HepG2 (cell line): ENCODE measurements around the gene WDR27. TPM values are rescaled to one million over a fixed set of nuclear protein-coding genes. Genes with fewer than 3 reads are reported as not detected.

Experiments
- ATRX ChIP-seq: sonication (generic); formaldehyde crosslinking; IDR thresholded peaks from 2 replicates; pipeline ENCODE4 v1.4.0; 2020; ENCODE audit warnings: missing genetic modification reagents, borderline replicate concordance
- CEBPG ChIP-seq: IDR thresholded peaks from 2 replicates; pipeline ENCODE4 v1.6.1; 2016
- DPF2 ChIP-seq: sonication (generic); formaldehyde crosslinking; IDR thresholded peaks from 2 replicates; pipeline ENCODE4 v1.4.0; 2020; ENCODE audit warnings: mild to moderate bottlenecking, low read depth, missing genetic modification reagents, borderline replicate concordance
- FOXJ3 ChIP-seq: sonication (generic); formaldehyde crosslinking; IDR thresholded peaks from 2 replicates; pipeline ENCODE4 v1.4.0; 2020; ENCODE audit warnings: missing genetic modification reagents, mild to moderate bottlenecking, borderline replicate concordance
- FOXO1 ChIP-seq: sonication (generic); formaldehyde crosslinking; IDR thresholded peaks from 2 replicates; pipeline ENCODE4 v1.4.0; 2020; ENCODE audit warnings: missing genetic modification reagents
- HOXA3 ChIP-seq: sonication (generic); formaldehyde crosslinking; IDR thresholded peaks from 2 replicates; pipeline ENCODE4 v1.5.0; 2020; ENCODE audit warnings: missing genetic modification reagents
- JUND ChIP-seq: sonication (generic); formaldehyde crosslinking; IDR thresholded peaks from 2 replicates; pipeline ENCODE4 v1.8.0; 2022; ENCODE audit warnings: mild to moderate bottlenecking, missing genetic modification reagents
- LRRFIP1 ChIP-seq: sonication (generic); formaldehyde crosslinking; conservative IDR thresholded peaks from 2 replicates; pipeline ENCODE4 v1.4.0; 2020; ENCODE audit warnings: missing genetic modification reagents
- MAFF ChIP-seq: IDR thresholded peaks from 2 replicates; pipeline ENCODE4 v1.6.1; 2011; ENCODE audit warnings: low read depth, low read length, improper control_type of control experiment
- MED1 ChIP-seq: sonication (generic); formaldehyde crosslinking; IDR thresholded peaks from 2 replicates; pipeline ENCODE4 v1.4.0; 2020; ENCODE audit warnings: missing genetic modification reagents
- NFIB ChIP-seq: sonication (generic); formaldehyde crosslinking; IDR thresholded peaks from 2 replicates; pipeline ENCODE4 v1.9.0; 2021; ENCODE audit warnings: missing genetic modification reagents, mild to moderate bottlenecking, borderline replicate concordance
- NRL ChIP-seq: sonication (generic); formaldehyde crosslinking; IDR thresholded peaks from 2 replicates; pipeline ENCODE4 v1.5.0; 2020; ENCODE audit warnings: missing genetic modification reagents, mild to moderate bottlenecking, moderate library complexity, borderline replicate concordance
- PAX8 ChIP-seq: sonication (generic); formaldehyde crosslinking; IDR thresholded peaks from 2 replicates; pipeline ENCODE4 v1.8.0; 2022; ENCODE audit warnings: mild to moderate bottlenecking, missing genetic modification reagents, borderline replicate concordance
- PHF8 ChIP-seq: sonication (generic); formaldehyde crosslinking; IDR thresholded peaks from 2 replicates; pipeline ENCODE4 v1.5.0; 2020; ENCODE audit warnings: missing genetic modification reagents
- POLR2AphosphoS2 ChIP-seq: IDR thresholded peaks from 2 replicates; pipeline ENCODE4 v1.6.1; 2011; ENCODE audit warnings: low read depth, low read length, improper control_type of control experiment
- PRMT3 ChIP-seq: sonication (generic); formaldehyde crosslinking; IDR thresholded peaks from 2 replicates; pipeline ENCODE4 v1.8.1; 2022; ENCODE audit warnings: low read depth, mild to moderate bottlenecking, moderate library complexity, missing genetic modification reagents, borderline replicate concordance
- SRSF4 ChIP-seq: fragments of 200-400 bp; formaldehyde crosslinking; IDR thresholded peaks from one replicate; pipeline ENCODE4 v1.6.1; 2018; ENCODE audit warnings: mild to moderate bottlenecking, low read depth, low read length, moderate library complexity; ENCODE audit not compliant: poor library complexity, severe bottlenecking
- TARDBP ChIP-seq: sonication (generic); formaldehyde crosslinking; IDR thresholded peaks from 2 replicates; pipeline ENCODE4 v1.8.0; 2022; ENCODE audit warnings: mild to moderate bottlenecking, missing genetic modification reagents
- TGIF2 ChIP-seq: IDR thresholded peaks from 2 replicates; pipeline ENCODE4 v1.6.1; 2016; ENCODE audit warnings: control low read depth, missing compliant biosample characterization
- YEATS2 ChIP-seq: sonication (generic); formaldehyde crosslinking; IDR thresholded peaks from 2 replicates; pipeline ENCODE4 v1.4.0; 2020; ENCODE audit warnings: missing genetic modification reagents, borderline replicate concordance
- ZC3H4 ChIP-seq: sonication (generic); formaldehyde crosslinking; IDR thresholded peaks from 2 replicates; pipeline ENCODE4 v1.4.0; 2020; ENCODE audit warnings: missing genetic modification reagents, borderline replicate concordance
- ZNF367 ChIP-seq: sonication (generic); formaldehyde crosslinking; IDR thresholded peaks from 2 replicates; pipeline ENCODE4 v1.4.0; 2020; ENCODE audit warnings: missing genetic modification reagents, borderline replicate concordance
- ZNF710 ChIP-seq: sonication (generic); formaldehyde crosslinking; IDR thresholded peaks from 2 replicates; pipeline ENCODE4 v1.5.0; 2020; ENCODE audit warnings: mild to moderate bottlenecking, missing genetic modification reagents, borderline replicate concordance
- ZNF879 ChIP-seq: sonication (generic); formaldehyde crosslinking; IDR thresholded peaks from 2 replicates; pipeline ENCODE4 v1.8.1; 2023; ENCODE audit warnings: missing genetic modification reagents
- polyA plus RNA-seq, 8 experiments: library from polyadenylated mRNA; depleted of rRNA in 3 of 8; stranded (reverse) in 7 of 8; unstranded in 1 of 8; fragments of >200 nt; fragmentation: Illumina TruSeq in 4 of 8; extraction: Trizol in 4 of 8; gene quantifications; 2 replicates each; pipeline versions ENCODE4 v1.2.1 to v1.2.3, GENCODE V29; 2011 to 2016; ENCODE audit warnings: low read depth in 4 of 8, missing spikeins in 1 of 8, mixed read lengths in 1 of 8; ENCODE audit not compliant: insufficient read depth in 1 of 8
- total RNA-seq, 5 experiments: library from RNA; depleted of rRNA; stranded (reverse); fragments of >200 nt; fragmentation: Illumina TruSeq; extraction: Trizol; gene quantifications; 2 replicates each; pipeline ENCODE4 v1.2.3, GENCODE V29; 2016; ENCODE audit warnings: low read depth in 1 of 5
- TF ChIP-seq, protein P1 (sequence below): sonication (generic); formaldehyde crosslinking; IDR thresholded peaks from 2 replicates; pipeline ENCODE4 v1.5.0; 2020; ENCODE audit warnings: mild to moderate bottlenecking, missing genetic modification reagents

WDR27 gene
- total and polyA plus RNA-seq, 2 of the 13 experiments (the other 11 are each of a cell fraction or from before 2014, with no cell fraction given) = 34.1 to 80.3 TPM

DNA sequence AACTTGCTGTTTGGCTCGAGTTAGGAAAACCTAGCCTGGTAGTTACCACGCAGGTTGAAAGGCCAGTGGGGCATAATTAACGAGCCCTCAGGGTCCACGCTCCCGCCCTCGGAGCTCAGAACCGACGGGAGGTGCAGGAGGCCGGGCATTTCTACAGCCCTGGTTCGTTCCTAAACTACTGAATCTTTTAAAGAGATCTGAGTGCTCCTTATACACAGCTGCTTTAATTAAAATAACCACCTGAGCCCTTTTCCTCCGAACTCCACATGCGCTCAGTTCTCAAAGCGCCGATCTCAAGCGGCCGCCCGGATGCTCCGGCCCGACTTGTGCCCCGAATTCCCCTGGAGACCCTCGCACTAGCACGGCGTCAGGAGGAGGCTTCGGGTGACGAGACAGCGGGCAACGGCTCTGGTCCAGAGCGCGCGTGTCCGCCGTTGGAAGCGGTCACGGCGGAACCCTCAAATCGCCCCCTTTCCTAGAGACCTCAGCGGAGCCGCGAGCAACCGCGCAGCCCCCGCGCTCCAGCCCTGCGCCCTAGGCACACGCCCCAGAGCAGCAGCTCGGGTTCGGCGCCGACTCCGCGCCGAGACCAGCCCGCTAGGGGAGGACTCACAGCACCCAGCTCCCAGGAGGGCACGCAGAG, 397 bp downstream of the WDR27 start (continued):
- TF ChIP-seq, protein P1, sequence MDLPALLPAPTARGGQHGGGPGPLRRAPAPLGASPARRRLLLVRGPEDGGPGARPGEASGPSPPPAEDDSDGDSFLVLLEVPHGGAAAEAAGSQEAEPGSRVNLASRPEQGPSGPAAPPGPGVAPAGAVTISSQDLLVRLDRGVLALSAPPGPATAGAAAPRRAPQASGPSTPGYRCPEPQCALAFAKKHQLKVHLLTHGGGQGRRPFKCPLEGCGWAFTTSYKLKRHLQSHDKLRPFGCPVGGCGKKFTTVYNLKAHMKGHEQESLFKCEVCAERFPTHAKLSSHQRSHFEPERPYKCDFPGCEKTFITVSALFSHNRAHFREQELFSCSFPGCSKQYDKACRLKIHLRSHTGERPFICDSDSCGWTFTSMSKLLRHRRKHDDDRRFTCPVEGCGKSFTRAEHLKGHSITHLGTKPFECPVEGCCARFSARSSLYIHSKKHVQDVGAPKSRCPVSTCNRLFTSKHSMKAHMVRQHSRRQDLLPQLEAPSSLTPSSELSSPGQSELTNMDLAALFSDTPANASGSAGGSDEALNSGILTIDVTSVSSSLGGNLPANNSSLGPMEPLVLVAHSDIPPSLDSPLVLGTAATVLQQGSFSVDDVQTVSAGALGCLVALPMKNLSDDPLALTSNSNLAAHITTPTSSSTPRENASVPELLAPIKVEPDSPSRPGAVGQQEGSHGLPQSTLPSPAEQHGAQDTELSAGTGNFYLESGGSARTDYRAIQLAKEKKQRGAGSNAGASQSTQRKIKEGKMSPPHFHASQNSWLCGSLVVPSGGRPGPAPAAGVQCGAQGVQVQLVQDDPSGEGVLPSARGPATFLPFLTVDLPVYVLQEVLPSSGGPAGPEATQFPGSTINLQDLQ (CRISPR knock-in tag) = no peak
- TF ChIP-seq YEATS2 (no peak), NRL (peak; percentile 21; the same call in 1 of the 2 replicates), TARDBP (CRISPR knock-in tag) (no peak), ZNF367 (CRISPR knock-in tag) (no peak), ZNF710 (CRISPR knock-in tag) (no peak), SRSF4 (no peak), FOXJ3 (CRISPR knock-in tag) (no peak), LRRFIP1 (CRISPR knock-in tag) (no peak), PRMT3 (CRISPR knock-in tag) (peak; percentile 42; the same call in 1 of the 2 replicates), MED1 (CRISPR knock-in tag) (no peak), ATRX (CRISPR knock-in tag) (no peak), MAFF (no peak), TGIF2 (CRISPR knock-in tag) (no peak), CEBPG (CRISPR knock-in tag) (no peak), NFIB (CRISPR knock-in tag) (no peak), ZNF879 (CRISPR knock-in tag) (no peak), PHF8 (CRISPR knock-in tag) (no peak), FOXO1 (CRISPR knock-in tag) (no peak), POLR2AphosphoS2 (no peak), PAX8 (CRISPR knock-in tag) (no peak), JUND (CRISPR knock-in tag) (no peak), HOXA3 (CRISPR knock-in tag) (no peak), ZC3H4 (CRISPR knock-in tag) (no peak), DPF2 (CRISPR knock-in tag) (0 out of 2 replicates have a peak, but pooled peaks have one; percentile 29)
